Amniotic stem cell (primary cell): Measurements from ENCODE around the gene CSTF2T.
A peak's percentile ranks its signal among the peaks of the same experiment; 100 is the strongest.

Experiments used
- DNase-seq: peaks from one replicate; lab custom pipeline; 2025; lab: John Stamatoyannopoulos, UW

CSTF2T gene

DNA sequence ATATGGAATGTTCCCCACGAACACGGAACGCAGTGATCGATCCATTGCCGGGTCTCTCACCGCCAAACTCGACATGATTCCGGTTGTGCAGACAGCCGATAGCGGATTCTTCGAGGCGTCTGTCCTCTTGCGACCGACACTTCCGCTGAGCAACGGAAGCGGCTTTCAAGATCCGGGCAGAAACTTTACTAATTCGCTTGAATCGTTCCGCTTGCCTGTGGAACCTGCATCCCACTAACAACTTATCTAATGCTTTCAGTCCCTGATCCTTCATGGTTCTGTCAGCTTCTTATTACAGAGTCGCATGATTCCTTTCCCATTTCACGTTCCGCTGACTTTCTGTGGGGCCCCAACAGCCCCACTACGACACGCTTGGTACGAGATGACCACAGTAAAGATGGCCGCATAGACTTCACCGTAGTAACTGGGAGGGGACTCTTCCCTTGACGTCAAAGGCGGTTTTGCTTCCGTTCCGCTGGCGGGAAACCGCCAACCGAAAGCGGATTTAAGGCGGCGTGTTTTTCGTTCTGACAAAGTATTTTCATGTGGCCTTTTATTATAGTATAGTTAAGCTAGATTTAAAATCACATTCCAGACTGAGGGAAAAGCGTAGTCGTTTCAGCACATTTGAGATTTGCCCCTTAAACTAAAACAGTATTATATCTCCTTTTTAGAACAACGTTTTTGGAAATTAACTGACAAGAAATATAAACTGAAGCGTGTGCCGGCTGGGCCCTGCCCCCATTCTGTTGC is at the start of gene CSTF2T:
Gene CSTF2T (minus strand): TSS at position 121 of the 753 bp plus-strand sequence. CDS start 46 bp downstream, at position 75.
- DNase-seq, result peak; percentile 89

GRCh38 chr10:51748959-51749358 is 49.6 kb upstream of the CSTF2T start:
- no peak for DNase-seq

GRCh38 chr10:51747216-51747615 is 47.8 kb upstream of the CSTF2T start:
- DNase-seq, result no peak

GRCh38 chr10:51745397-51745796 is 46.0 kb upstream of the CSTF2T start:
- DNase-seq, result no peak

DNA sequence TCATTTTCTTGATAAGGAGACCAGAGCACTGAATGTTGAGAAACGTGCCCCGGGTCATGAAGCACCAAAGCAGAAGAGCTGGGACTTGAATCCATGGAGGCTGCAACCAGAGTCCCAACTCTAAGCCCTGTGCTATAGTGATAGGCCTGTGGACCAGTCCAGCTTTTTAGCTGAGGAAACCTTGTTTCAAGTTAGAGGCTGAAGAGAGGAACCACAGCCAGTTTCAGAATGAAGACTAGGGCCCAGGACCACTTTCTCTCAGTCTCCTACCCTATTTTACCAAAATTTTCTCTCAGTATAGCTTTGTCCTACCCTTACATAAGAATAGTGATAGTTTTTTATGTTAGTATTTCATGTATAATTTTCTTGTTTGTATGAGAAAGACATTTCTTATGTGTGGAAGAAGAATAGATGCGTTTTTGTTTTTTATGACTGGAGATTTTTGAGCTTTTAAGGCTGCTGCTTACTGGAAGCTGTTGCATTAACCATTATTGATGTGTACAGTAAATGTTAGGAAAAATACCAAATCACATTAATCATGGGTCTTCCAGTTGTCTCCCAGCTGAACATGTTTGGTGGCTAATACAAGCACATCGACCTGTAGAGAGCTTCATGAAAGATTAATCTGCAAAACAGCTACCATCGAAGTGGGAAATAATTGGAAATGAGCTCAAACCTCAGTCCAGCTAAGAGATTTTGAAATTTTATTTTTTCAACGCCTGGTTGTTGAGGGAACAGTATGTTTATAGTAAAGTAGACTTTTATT is 45.0 kb upstream of the CSTF2T start:
- no peak for DNase-seq

GRCh38 chr10:51743146-51743545 is 43.8 kb upstream of the CSTF2T start:
- no peak for DNase-seq

GRCh38 chr10:51733057-51733456 is 33.7 kb upstream of the CSTF2T start:
- peak; percentile 12 for DNase-seq

DNA sequence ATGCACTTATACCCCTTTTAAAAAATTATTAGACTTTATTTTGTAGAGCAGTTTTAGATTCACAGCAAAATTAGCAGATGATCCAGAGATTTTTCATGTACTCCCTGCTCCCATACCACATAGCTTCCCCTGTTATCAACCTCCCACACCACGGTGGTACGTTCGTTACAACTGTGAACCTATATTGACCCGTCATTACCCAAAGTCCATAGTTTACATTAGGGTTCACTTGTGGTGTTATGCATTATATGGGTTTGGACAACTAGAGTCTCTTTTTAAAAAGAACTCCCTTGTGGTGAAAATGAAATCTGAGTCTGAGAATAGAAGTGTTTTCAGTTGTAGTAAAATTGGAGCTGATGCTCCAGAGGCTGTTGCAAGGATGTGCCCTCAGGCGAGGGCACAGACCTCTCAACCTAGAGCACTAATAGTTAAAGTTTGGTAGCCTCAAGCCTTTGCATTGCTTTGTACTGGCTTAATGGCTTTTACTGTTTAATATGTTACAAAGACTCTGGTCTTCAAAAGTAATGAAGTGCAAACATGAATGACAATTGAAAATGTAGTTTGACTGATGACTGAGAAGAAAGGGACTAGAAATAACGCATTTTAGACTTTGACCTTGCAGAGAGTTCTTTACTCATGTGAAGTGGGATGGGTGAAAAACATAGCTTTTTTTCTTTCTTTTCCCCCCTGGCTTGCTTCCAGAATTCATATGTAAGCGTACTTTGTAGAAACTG is 30.6 kb upstream of the CSTF2T start:
- DNase-seq, result no peak

DNA sequence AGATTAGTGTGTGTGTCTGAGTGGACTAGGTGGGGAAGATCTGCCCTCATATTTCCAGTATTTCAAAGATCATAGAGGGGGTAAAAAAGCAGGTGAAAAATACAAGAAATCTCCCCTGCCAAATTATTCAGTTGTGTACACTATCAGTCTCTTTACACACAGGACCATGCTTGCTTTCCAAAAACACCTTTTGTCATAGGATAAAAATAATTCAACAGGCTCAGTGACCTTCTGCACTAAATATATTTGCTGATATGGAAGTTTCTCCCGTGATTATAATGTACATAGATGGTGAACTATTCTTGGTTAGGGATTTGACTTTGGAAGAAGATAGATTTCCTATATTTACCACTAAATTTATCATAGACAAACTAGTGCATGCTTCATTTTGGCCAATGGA is 24.6 kb upstream of the CSTF2T start:
- no peak for DNase-seq

GRCh38 chr10:51718804-51719291 is 19.5 kb upstream of the CSTF2T start:
- DNase-seq, result peak; percentile 20

DNA sequence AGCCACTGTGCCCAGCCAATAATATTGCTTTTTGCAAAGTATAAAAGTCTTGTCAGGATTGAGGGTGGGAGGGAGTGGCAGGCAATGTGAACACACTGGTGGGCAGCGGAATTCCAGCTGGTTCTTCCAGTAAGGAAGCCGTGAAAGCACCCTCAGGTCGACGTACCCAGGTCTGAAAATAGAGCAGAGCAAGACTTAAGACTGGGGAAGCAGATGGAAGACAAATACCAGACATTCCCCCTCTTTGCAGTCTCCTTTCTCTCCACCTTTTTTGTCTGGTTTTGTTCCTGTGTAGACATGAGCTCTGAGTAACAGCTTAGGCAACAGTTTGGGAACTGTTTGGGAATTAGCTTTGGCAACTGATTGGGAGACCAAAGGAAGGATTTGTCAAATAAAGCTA is 17.6 kb upstream of the CSTF2T start:
- no peak for DNase-seq

- no peak for DNase-seq
Measured at GRCh38 chr10:51711519-51711891, 12.1 kb upstream of the CSTF2T start.

DNA sequence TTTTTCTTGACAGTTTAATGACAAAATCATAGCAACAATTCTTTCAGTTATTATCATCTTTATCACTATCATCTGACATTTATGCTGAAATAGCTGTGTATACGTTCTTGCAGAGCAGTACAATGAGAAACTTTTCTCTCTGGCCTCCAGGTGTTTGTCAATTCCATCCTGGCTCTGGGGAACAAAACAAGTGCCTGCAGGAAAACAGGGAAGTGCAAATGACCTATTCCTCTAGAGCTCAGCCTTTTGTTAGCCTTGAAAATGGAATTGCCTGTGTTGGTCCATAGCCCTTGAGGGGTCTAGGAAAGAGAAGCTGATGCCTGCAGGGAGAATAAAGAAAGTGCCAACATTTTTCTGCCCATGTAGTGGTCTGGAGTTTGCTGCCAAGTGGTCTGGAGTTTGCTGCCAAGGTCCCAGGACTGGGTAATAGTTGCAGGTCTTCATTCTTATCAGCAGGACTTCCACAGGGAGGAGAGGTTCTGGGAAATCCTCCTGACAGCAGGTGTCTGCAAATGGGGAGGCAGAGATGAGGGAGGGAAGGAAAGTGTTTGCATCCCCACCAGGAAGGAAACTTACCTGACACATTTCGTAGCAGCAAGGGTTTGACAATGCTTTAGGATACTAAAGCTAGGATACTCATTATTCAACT is 10.1 kb upstream of the CSTF2T start:
- DNase-seq, result no peak

- DNase-seq, result no peak
Measured at GRCh38 chr10:51708609-51709008, 9.2 kb upstream of the CSTF2T start.

GRCh38 chr10:51707821-51708424 is 8.5 kb upstream of the CSTF2T start:
- DNase-seq, result no peak

- DNase-seq, result no peak
Measured at GRCh38 chr10:51707392-51707791, 8.0 kb upstream of the CSTF2T start.

GRCh38 chr10:51706225-51706624 is 6.8 kb upstream of the CSTF2T start:
- DNase-seq, result no peak

DNA sequence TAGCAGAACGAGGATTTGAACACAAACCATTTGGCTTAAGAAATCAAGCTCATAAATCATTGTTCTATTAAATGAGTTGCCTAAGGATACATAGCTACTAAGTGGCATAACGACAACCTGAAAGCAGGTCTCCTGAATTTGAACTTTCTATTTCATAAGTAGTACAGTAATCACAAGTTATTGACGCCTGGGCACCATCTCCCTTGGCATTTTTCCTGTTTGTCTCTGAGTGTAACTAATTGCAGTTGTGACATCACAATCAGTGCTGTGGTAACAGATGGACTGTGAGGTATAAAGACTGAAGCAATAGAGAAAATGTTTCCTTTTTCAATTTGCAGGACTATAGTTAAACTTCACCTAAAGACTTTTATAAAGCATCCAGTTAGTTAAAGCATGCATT is 6.4 kb upstream of the CSTF2T start:
- no peak for DNase-seq

DNA sequence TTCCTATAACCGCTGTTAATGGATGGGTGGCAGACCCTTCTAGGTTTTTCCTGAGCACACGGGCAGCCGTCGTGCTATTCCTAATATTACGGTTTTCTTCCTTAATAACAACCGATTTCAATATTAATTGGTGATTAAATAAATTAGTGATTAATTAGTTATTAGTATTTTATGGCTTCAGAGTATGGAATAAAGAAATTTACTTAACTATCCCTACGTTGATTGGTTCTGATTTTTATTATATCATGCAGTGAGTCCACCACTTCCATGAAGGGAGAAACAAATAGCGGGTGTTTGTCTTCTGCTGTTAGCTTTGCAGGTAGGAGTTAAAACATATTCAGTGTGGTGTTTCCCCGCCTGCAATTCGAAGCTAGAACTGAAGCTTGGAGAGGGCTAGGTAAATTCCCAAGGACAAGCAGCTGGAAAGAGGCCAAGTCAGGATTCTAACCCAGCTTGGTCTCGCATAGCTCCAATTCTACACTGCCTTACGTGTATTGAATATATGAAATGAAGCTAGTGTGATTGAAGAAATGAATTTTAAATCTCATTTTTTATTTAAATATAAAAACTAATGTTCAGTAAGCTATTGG is 928 bp upstream of the CSTF2T start:
- no peak for DNase-seq

GRCh38 chr10:51699145-51699474 is 285 bp downstream of the CSTF2T start:
- DNase-seq, result no peak

- DNase-seq, result no peak
Measured at GRCh38 chr10:51698473-51699063, 827 bp downstream of the CSTF2T start.
